Neutrophil (primary cell): ENCODE measurements around the gene LDLRAP1.
"Not testable (repeated sequence)": the region's sequence is repeated elsewhere in the genome, so short reads cannot be mapped to it uniquely, and the experiment has no call there.

ENCODE experiments used
- H3K27ac ChIP-seq: fragments of 200-600 bp; sonication (generic); 2 replicates; pipeline ENCODE4 v1.5.1; 2016; ENCODE audit warnings: mild to moderate bottlenecking, moderate library complexity
- H3K27me3 ChIP-seq: fragments of 200-600 bp; sonication (generic); 2 replicates; pipeline ENCODE4 v1.6.0; 2016; ENCODE audit warnings: mild to moderate bottlenecking
- H3K36me3 ChIP-seq: fragments of 200-600 bp; sonication (generic); 2 replicates; pipeline ENCODE4 v1.5.1; 2017
- H3K4me1 ChIP-seq, 2 experiments: fragments of 200-600 bp in 1 of 2; sonication (generic) in 1 of 2; 1 replicate in 1 of 2; 2 replicates in 1 of 2; pipeline versions ENCODE4 v1.5.1 to v1.6.1; 2013 to 2016; ENCODE audit warnings: low read depth in 1 of 2, low read length in 1 of 2, mild to moderate bottlenecking in 1 of 2, moderate library complexity in 1 of 2; ENCODE audit not compliant: control insufficient read depth in 1 of 2, insufficient read depth in 1 of 2
- H3K4me3 ChIP-seq, 2 experiments: fragments of 200-600 bp in 1 of 2; sonication (generic) in 1 of 2; 1 replicate in 1 of 2; 2 replicates in 1 of 2; pipeline ENCODE4 v1.5.1; 2013 to 2016; ENCODE audit warnings: low read depth in 1 of 2, low read length in 1 of 2, mild to moderate bottlenecking in 1 of 2, moderate library complexity in 1 of 2
- H3K9me3 ChIP-seq: fragments of 200-600 bp; sonication (generic); 2 replicates; pipeline ENCODE4 v1.5.1; 2016
- CTCF ChIP-seq: fragments of 200-600 bp; sonication (generic); IDR thresholded peaks from 2 replicates; pipeline ENCODE4 v1.5.1; 2016; ENCODE audit warnings: antibody characterized with exemption

LDLRAP1 gene

GRCh38 chr1:25587290-25587689, 43.9 kb downstream of the LDLRAP1 start:
- H3K27ac ChIP-seq: no peak overlapping the region
- H3K27me3 ChIP-seq: no peaks in the 10 kb centered on the region
- no peak for TF ChIP-seq CTCF
- no peaks in the 10 kb centered on the region for H3K36me3 ChIP-seq
- H3K4me3 ChIP-seq: no peak overlapping the region
- no peaks in the 10 kb centered on the region for H3K9me3 ChIP-seq
- H3K4me1 ChIP-seq: no peaks in the 10 kb centered on the region

GRCh38 chr1:25588224-25588623, 44.8 kb downstream of the LDLRAP1 start:
- H3K9me3 ChIP-seq, H3K4me1 ChIP-seq, H3K27ac ChIP-seq, H3K27me3 ChIP-seq, H3K4me3 ChIP-seq, H3K36me3 ChIP-seq: not testable (repeated sequence)

- not testable (repeated sequence) for H3K27ac ChIP-seq, H3K4me1 ChIP-seq, H3K4me3 ChIP-seq, H3K27me3 ChIP-seq, H3K36me3 ChIP-seq, H3K9me3 ChIP-seq
These were observed 45.4 kb downstream of the LDLRAP1 start for GRCh38 chr1:25588786-25589185.

GRCh38 chr1:25590096-25590824, 46.9 kb downstream of the LDLRAP1 start:
- Histone ChIP-seq H3K9me3 (no peaks in the 10 kb centered on the region), H3K36me3 (no peaks in the 10 kb centered on the region), H3K27ac (no peak overlapping the region), H3K4me3 (no peak overlapping the region), H3K27me3 (peaks cover 3% of the 10 kb centered on the region), H3K4me1 (no peaks in the 10 kb centered on the region)
- TF ChIP-seq CTCF: no peak

- H3K4me1 ChIP-seq: no peaks in the 10 kb centered on the region
- no peak overlapping the region for H3K27ac ChIP-seq
- H3K27me3 ChIP-seq: peaks cover 3% of the 10 kb centered on the region
- no peak for TF ChIP-seq CTCF
- no peaks in the 10 kb centered on the region for H3K9me3 ChIP-seq
- no peaks in the 10 kb centered on the region for H3K36me3 ChIP-seq
- H3K4me3 ChIP-seq: no peak overlapping the region
These were observed 50.5 kb downstream of the LDLRAP1 start for GRCh38 chr1:25593861-25594260.

- Histone ChIP-seq H3K27ac (no peak overlapping the region), H3K9me3 (no peaks in the 10 kb centered on the region), H3K4me1 (no peaks in the 10 kb centered on the region), H3K36me3 (no peaks in the 10 kb centered on the region), H3K27me3 (peaks cover 3% of the 10 kb centered on the region), H3K4me3 (no peak overlapping the region)
- no peak for TF ChIP-seq CTCF
These were observed 51.6 kb downstream of the LDLRAP1 start for GRCh38 chr1:25594971-25595370.

GRCh38 chr1:25596641-25597040, 53.2 kb downstream of the LDLRAP1 start:
- not testable (repeated sequence) for H3K9me3 ChIP-seq, H3K27me3 ChIP-seq, H3K4me1 ChIP-seq, H3K27ac ChIP-seq, H3K36me3 ChIP-seq, H3K4me3 ChIP-seq
